Left lobe of liver (tissue), 2 donors: ENCODE measurements around the gene RELT. TPM values are rescaled to one million over a fixed set of nuclear protein-coding genes. Genes with fewer than 3 reads are reported as not detected.
A peak's percentile ranks its signal among the peaks of the same experiment; 100 is the strongest.

Experiments used
- ATAC-seq: fragments of 200-7000 bp; cut with Tn5 transposase; one replicate; pipeline ENCODE4 v1.9.1; 2020; ENCODE audit warnings: mild to moderate bottlenecking, moderate library complexity
- DNase-seq: peaks from one replicate; pipeline ENCODE4 v3.0.0-alpha.2; 2020; ENCODE audit warnings: low spot score
- total RNA-seq: library from RNA; stranded (reverse); gene quantifications from one replicate; pipeline ENCODE4 v1.2.1, GENCODE V29; 2021
- donor health status: DM: no; HTN: no; CAD: no; lungs with moderate emphysema.
- donor health status: DM: no; HTN: yes; CAD: no.

RELT gene
- total RNA-seq, 1 donor from 2014 or later: 1.4 TPM

DNA sequence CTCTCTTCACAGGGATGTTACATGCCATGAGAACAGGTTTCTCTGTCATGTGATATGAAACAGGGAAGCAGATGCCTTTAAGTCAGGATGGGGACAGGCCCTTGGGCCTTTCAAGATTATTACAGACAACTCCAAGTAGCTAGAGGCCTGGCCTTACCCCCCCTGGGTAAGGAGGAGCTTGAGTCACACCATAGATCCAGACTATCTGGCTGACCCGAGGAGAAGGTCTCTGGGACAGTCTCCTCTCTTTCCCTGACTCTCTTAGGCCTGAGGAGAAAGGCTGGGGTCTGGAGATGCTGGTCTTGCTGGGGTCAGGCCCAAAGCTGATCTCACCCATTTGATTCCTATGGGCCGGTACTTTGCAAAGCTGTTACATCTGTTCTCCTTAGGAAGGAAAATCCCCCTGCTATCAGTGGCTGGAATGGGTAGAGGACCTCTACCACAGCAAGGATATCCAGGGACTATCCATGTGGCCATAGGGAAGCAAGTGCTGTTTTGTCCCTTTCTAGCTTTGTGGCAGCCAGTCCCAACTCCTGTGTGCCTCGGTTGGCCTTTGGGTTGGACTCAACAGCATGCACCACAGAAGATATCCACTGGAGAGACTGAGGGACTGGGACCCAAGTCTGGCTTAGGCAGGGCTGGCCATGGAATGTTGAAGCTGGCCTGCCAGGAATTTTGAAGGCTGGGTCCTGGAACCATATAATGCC lies 25.2 kb downstream of the RELT start:
- no peak for DNase-seq
- no peak for ATAC-seq

DNA sequence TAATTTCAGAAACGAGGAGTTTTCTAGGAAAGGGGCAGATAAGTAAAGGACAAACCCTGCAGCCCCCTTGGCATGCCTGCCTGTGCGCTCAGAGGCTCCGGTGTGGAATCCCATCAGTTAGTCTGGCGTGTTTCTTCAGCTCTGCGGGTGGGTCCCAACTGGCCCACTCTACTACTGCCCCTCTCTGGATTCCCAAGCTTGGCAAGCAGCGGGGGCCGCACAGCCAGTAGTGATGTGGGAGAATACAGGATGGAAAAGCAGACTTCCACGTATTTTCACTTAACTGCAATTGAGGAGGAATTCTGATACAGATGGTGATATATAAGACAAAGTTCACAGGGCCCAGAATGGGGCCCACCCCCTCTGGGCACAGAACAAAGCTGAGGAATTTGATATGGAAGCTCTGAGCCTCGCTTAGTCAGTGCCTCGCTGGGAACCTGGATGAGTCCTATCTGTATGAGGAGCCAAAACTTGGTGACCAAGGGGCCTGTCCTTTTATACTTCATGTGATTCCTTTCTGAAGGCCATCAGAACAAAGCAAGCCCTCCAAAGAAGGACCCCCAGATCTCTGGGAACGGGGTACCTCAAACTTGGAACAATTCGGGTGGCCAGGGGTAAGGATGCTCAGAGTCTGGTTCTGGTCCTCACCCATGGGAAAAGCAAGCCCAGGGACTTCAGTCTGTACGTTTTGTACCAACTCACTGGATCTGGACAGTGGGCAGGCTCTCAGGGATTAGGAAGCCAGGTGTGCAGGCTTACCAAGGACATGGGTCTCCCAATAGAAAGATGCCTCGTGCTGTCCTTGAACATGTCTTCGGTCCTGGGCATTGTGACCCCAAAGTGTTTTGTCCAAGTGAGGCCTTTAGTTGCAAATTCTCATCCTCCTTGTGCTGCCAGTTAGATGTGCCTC lies 26.0 kb downstream of the RELT start:
- no peak for DNase-seq
- ATAC-seq: no peak

DNA sequence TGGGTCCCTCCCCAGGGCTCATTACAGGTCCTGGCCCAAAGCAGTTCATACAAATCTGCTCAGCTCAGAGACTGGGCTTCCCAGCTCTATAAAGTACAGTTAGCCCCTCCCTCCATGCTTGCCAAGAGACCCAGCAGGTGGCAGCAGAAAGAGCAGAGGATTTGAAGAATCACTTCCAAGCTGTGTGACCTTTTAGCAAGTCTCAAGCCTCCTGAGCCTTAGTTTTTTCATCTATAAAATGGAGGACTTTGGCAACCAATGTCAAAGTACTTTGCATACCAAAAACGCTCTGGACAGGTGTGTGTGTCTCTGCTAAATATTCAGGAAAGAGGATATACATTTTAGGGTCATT lies 26.6 kb downstream of the RELT start:
- no peak for ATAC-seq
- DNase-seq: no peak

GRCh38 chr11:73403541-73403940 lies 27.3 kb downstream of the RELT start:
- ATAC-seq: no peak
- no peak for DNase-seq

DNA sequence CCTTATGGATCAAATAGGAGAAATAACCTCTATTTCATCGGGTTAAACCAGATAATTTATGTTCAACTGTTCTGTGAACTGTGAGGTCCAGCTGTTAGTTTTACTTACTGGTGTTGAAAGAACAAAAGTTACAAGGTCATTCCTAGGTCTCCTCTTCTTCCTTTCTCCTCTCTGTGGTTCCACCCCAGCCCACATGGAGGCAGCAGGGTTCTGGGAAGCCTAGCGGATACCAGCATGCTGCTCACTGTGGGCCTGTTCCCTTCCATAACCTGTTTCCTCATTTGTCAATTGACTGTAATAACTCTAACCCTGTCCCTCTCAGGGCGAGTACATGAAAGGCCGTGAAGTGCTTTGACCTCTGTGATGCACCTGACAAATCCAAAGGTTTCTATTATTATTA lies 27.8 kb downstream of the RELT start:
- DNase-seq (no peak), ATAC-seq (peak; percentile 95)

DNA sequence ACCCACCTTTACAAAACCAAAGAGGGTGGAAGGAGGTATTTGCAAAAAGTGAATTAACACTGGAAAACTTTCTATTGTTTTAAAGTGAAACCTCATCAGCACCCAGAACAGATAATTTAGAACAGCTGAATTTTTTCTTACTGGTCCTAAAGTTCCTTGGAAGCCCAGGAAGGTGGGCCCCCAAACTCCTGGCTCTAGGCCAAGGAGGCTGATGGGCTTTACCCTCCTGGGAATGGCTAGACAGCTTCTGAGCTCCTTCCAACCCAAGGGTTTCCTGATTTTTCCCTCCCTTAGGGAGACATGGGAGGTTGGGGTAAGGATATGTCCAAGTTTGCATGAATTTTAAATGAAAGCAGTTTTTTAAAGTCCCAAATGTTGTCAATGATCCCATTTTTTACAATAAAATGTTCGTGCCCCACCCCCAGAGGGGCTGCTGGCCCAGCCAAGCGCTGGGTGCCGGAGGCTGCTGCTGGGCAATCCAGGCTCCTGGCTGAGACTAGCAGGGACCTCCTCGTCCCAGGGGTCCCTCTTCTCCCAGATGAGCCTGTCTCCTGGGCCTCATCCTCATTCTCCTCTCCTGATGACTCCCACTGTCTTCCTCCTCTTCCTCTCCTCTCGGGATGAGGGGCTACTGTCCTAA lies 28.4 kb downstream of the RELT start:
- ATAC-seq (no peak), DNase-seq (no peak)

- ATAC-seq: no peak
Measured at GRCh38 chr11:73405146-73405510, 28.9 kb downstream of the RELT start.

GRCh38 chr11:73406131-73406530 lies 29.9 kb downstream of the RELT start:
- no peak for ATAC-seq
- no peak for DNase-seq

More at GRCh38 chr11:73405146-73405510, 28.9 kb downstream of the RELT start:
- no peak for DNase-seq

GRCh38 chr11:73406619-73407018 lies 30.4 kb downstream of the RELT start:
- no peak for DNase-seq
- no peak for ATAC-seq

GRCh38 chr11:73409431-73409830 lies 33.2 kb downstream of the RELT start:
- DNase-seq: no peak
- peak; percentile 10 for ATAC-seq

- DNase-seq: no peak
- no peak for ATAC-seq
Measured at GRCh38 chr11:73410627-73411026, 34.4 kb downstream of the RELT start.

- DNase-seq: no peak
- no peak for ATAC-seq
Measured at GRCh38 chr11:73411031-73411430, 34.8 kb downstream of the RELT start.

DNA sequence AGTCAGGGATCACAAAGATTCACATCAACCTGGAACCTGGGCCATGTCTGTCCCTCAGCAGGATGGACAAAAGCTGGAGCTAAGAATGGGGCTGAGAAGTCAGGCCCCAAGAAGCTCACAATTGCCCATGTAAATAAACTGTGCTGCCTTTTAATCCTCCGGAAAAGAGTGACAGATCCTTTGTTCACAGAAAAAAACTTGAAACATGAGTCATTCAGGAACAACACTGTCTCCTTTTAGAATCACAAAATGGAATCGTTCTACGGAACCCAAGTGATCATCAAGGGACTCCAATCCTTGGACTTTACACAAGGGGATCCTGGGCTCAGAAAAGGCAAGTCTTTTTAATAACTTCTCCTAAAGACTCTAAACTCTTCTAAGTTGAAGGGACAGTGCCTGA lies 36.1 kb downstream of the RELT start:
- ATAC-seq: no peak
- no peak for DNase-seq

GRCh38 chr11:73413256-73413655 lies 37.1 kb downstream of the RELT start:
- ATAC-seq: no peak

DNA sequence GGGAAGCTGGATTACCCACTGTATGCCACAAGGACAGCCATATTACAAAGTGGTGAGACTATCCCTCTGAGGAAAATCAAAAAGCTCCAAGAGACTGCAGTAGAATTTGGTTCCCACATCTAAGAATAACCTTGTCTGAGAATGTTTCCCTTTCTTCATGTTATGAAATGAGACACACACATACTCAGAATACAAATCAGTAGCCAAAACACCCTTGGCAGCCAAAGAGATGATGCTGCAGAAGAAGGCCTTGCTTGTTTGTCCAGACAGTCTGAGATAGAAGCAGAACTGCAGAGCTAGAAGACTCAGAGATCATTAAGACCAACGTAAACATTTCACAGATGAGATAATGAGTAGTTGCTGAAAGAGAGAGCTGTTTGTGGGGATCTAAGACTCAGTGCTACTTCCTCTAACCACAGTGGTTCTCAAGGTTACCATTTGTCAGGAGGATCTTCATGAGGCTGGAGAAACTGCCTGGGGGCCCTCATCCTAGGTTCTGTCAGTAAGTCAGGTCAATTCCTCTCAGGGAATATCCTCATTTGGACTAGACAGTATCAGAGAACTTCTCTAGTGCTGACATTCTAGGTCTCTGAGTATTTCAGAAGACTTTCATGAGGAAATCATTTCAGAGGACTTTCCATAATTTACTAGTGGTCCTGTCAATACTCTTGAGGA lies 38.9 kb downstream of the RELT start:
- DNase-seq (no peak), ATAC-seq (no peak)

More at GRCh38 chr11:73413256-73413655, 37.1 kb downstream of the RELT start:
- DNase-seq: no peak

- DNase-seq: no peak
- no peak for ATAC-seq
Measured at GRCh38 chr11:73415854-73416615, 39.8 kb downstream of the RELT start.

DNA sequence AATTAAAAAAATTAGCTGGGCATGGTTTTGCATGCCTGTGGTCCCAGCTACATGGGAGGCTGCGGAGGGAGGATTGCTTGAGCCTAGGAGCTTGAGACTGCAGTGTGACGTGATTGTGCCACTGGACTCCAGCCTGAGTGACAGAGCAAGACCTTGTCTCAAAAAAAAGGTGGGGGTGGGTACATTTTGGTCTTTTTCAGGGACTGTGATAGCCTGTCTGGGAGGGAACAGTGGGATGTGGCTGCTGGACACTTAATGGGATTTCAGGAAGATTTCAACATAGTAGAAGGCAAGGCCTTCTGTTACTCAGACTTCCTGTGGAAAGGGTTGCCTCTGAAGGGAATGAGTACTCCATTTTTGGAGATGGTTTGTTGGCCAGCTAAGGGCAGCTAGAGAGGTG lies 40.6 kb downstream of the RELT start:
- DNase-seq (no peak), ATAC-seq (no peak)

DNA sequence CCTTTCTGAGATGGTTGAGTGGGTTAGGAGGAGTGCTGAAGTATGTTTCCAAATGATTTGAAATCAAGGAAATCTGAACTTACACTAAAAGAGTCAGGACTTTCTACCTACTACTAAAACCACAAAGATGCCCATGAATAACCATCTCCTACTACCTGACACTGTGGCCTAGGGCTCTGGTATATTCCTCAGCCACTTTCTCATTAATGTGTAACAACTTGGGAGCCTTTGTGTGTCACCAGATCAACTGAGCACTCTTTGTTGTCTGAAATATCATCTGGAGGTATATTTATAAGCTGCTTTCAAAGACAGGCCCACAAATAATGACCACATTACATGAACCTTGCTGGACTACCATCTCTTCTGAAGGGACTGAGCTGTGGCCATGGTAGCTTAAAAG lies 43.9 kb downstream of the RELT start:
- ATAC-seq (no peak), DNase-seq (no peak)

DNA sequence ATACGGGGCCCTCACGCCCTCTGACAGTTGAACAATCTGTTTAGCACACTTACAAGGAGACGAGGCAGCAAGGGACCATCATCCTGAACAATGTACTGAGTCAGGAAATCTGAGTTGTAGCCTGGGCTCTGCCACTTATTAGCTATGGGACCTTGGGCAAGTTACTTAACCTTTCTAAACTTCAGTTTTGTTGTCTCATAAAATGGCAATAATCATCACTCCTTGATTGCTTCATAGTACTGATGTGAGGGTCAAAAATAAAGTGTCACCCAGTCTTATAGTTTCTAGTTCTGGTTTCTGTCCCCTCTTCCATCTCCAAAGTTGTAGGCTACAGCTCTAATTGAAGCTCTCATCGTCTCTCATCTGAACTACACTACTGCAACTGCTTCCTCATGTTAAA lies 46.7 kb downstream of the RELT start:
- no peak for ATAC-seq
- no peak for DNase-seq

DNA sequence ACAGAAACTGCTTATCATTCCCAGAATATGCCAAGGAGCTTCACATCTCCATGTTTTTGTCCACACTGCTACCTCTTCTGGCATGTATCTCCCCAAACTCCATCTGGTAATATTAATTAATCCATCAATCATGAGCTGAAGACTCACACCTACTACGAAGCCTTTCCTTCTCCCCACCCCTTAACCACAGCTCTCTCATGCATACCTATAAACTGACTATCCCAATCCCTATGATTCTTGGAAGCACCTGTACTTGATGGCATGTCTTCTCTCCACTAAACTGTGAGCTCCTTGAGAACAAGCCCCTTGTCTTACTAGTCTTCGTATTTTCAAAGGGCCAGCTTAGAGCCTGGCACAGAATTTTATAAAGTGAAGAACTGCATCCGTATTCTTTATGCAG lies 47.3 kb downstream of the RELT start:
- ATAC-seq: no peak
- no peak for DNase-seq

- ATAC-seq (peak; percentile 33), DNase-seq (no peak)
Measured at GRCh38 chr11:73425108-73425507, 48.9 kb downstream of the RELT start.
